ENCODE results near the gene SLC25A4. TPM values are rescaled to one million over a fixed set of nuclear protein-coding genes. Genes with fewer than 3 reads are reported as not detected.

SLC25A4 gene
- polyA plus RNA-seq (10.4 to 13.2 TPM (median 12.0 TPM) in 3 replicates), polyA minus RNA-seq (4.3 to 8.2 TPM (median 5.5 TPM) in 3 replicates)
- polyA plus RNA-seq (2011; ENCODE audit: low read depth): 15.7 TPM
- polyA plus RNA-seq (2011; cell fraction: cytosol; rRNA removed): 8.6 and 9.5 TPM in 2 replicates
- 10.0 and 10.7 TPM in 2 replicates for polyA plus RNA-seq (2011; cell fraction: nucleus; rRNA removed)
- 10.2 and 12.3 TPM in 2 replicates for polyA plus RNA-seq (2012; ENCODE audit: low replicate concordance)
- polyA minus RNA-seq (2011; cell fraction: cytosol; rRNA and poly(A)+ RNA removed): 4.0 TPM
- 2.8 and 3.7 TPM in 2 replicates for polyA minus RNA-seq (2011; cell fraction: nucleus; rRNA and poly(A)+ RNA removed)

GRCh38 chr4:185142912-185143600 lies at the start of gene SLC25A4:
Gene SLC25A4, plus strand, starts transcription at chr4:185143266. Its CDS starts 107 bp downstream, at chr4:185143373.
- Histone ChIP-seq H3K79me2 (ENCODE audit: control insufficient read depth, insufficient read depth, low read length) (no peaks in the 10 kb centered on the region), H3K36me3 (ENCODE audit: control insufficient read depth in 2 of 2, extremely low read depth in 1 of 2, insufficient read depth in 2 of 2, low read length in 2 of 2) (no peaks in the 10 kb centered on the region), H3K4me2 (ENCODE audit: control insufficient read depth, extremely low read depth, insufficient read depth, low read depth, low read length) (peak within 1 kb of the TSS; percentile 69), H3K4me3 (ENCODE audit: control insufficient read depth in 2 of 3, extremely low read depth in 1 of 3, insufficient read depth in 2 of 3, low read depth in 1 of 3, low read length in 3 of 3) (peak within 1 kb of the TSS; percentile 65 to 69 (median 67)), H2AFZ (ENCODE audit: control insufficient read depth, low read length) (peak within 1 kb of the TSS; percentile 84), H3K9ac (ENCODE audit: control insufficient read depth, extremely low read depth, insufficient read depth, low read length) (peak within 1 kb of the TSS; percentile 71), H3K9me1 (ENCODE audit: control insufficient read depth, extremely low read depth, insufficient read depth, low read length) (no peaks in the 10 kb centered on the region), H4K20me1 (ENCODE audit: control insufficient read depth, extremely low read depth, insufficient read depth, low read length) (no peaks in the 10 kb centered on the region), H3K27ac (ENCODE audit: control insufficient read depth, insufficient read depth, low read length) (no peak within 1 kb of the TSS), H3K9me3 (ENCODE audit: control insufficient read depth, low read depth, low read length) (no peaks in the 10 kb centered on the region), H3K27me3 (ENCODE audit: control insufficient read depth, extremely low read depth, insufficient read depth, low read length) (peaks cover 2% of the 10 kb centered on the region), H3K4me1 (ENCODE audit: control insufficient read depth, extremely low read depth, insufficient read depth, low read length) (peaks cover 6% of the 10 kb centered on the region)
- DNase-seq (ENCODE audit: low read depth, low spot score) (no peak), FAIRE-seq (no peak)
- dilution Hi-C loops (cut with MboI; ENCODE audit: extremely low pct_ligation_motif_present, low sequenced_read_pairs): no loop called here
- TF ChIP-seq CTCF (optimal IDR thresholded peaks at IDR 0.05 in 1 of 3, IDR thresholded peaks at IDR 0.05 in 1 of 3, conservative IDR thresholded peaks at IDR 0.05 in 1 of 3; ENCODE audit: extremely low read depth in 1 of 3, insufficient read depth in 2 of 3, low read length in 3 of 3): peak in 2 of 3 experiments; percentile 21 to 48
- no peak for TF ChIP-seq EZH2 (IDR thresholded peaks at IDR 0.05; ENCODE audit: low read length)

DNA sequence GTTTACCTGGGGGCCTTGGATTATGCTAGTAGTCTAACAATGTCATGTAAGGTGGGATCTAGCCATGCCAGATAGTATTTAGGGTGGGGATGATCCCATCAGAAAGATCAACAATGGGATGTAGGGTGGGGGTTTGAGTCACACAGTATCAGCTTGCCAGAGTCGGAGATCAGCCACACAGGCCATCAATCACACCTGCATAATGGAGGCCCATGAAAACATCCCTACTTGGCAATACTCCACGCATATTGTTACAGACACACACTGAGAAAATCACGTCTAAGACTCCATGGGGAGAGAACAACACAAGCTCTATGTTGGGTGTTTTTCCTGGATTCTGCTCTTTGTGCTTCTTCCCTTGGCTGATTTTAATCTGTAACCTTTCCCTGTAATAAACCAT lies 49.5 kb upstream of the SLC25A4 start:
- no peak for FAIRE-seq

More for the DNA sequence above, 49.5 kb upstream of the SLC25A4 start:
- TF ChIP-seq EZH2 (IDR thresholded peaks at IDR 0.05; ENCODE audit: low read length) (no peak), CTCF (optimal IDR thresholded peaks at IDR 0.05 in 1 of 3, IDR thresholded peaks at IDR 0.05 in 1 of 3, conservative IDR thresholded peaks at IDR 0.05 in 1 of 3; ENCODE audit: extremely low read depth in 1 of 3, insufficient read depth in 2 of 3, low read length in 3 of 3) (no peak)
- Histone ChIP-seq H3K9me1 (ENCODE audit: control insufficient read depth, extremely low read depth, insufficient read depth, low read length) (no peaks in the 10 kb centered on the region), H3K4me3 (ENCODE audit: control insufficient read depth in 2 of 3, extremely low read depth in 1 of 3, insufficient read depth in 2 of 3, low read depth in 1 of 3, low read length in 3 of 3) (no peak overlapping the region), H3K4me2 (ENCODE audit: control insufficient read depth, extremely low read depth, insufficient read depth, low read depth, low read length) (no peak overlapping the region), H2AFZ (ENCODE audit: control insufficient read depth, low read length) (no peak overlapping the region), H3K9ac (ENCODE audit: control insufficient read depth, extremely low read depth, insufficient read depth, low read length) (no peak overlapping the region), H4K20me1 (ENCODE audit: control insufficient read depth, extremely low read depth, insufficient read depth, low read length) (no peaks in the 10 kb centered on the region), H3K36me3 (ENCODE audit: control insufficient read depth in 2 of 2, extremely low read depth in 1 of 2, insufficient read depth in 2 of 2, low read length in 2 of 2) (no peaks in the 10 kb centered on the region), H3K4me1 (ENCODE audit: control insufficient read depth, extremely low read depth, insufficient read depth, low read length) (no peaks in the 10 kb centered on the region), H3K79me2 (ENCODE audit: control insufficient read depth, insufficient read depth, low read length) (no peaks in the 10 kb centered on the region), H3K9me3 (ENCODE audit: control insufficient read depth, low read depth, low read length) (no peaks in the 10 kb centered on the region), H3K27ac (ENCODE audit: control insufficient read depth, insufficient read depth, low read length) (no peak overlapping the region), H3K27me3 (ENCODE audit: control insufficient read depth, extremely low read depth, insufficient read depth, low read length) (no peaks in the 10 kb centered on the region)
- dilution Hi-C loops (cut with MboI; ENCODE audit: extremely low pct_ligation_motif_present, low sequenced_read_pairs): no loop called here
- no peak for DNase-seq (ENCODE audit: low read depth, low spot score)

Data from keratinocyte (primary cell).